Chondrocyte (in vitro differentiated cells): Measurements from ENCODE around the gene SNTG2. TPM values are rescaled to one million over a fixed set of nuclear protein-coding genes. Genes with fewer than 3 reads are reported as not detected.

Experiments
- DNase-seq: peaks from one replicate; pipeline ENCODE4 v3.0.0; 2021; ENCODE audit warnings: mixed read lengths, low spot score
- H3K27ac Mint-ChIP-seq: one replicate; pipeline ENCODE4 v1.8.0; 2021; ENCODE audit warnings: mild to moderate bottlenecking, moderate library complexity, mixed read lengths; ENCODE audit not compliant: unreplicated experiment
- H3K27me3 Mint-ChIP-seq: 2 replicates; pipeline ENCODE4 v1.8.0; 2021; ENCODE audit warnings: low read depth, mixed read lengths
- H3K36me3 Mint-ChIP-seq: 2 replicates; pipeline ENCODE4 v1.8.0; 2021; ENCODE audit warnings: low read depth, mixed read lengths
- H3K4me1 Mint-ChIP-seq: 2 replicates; pipeline ENCODE4 v1.8.0; 2021; ENCODE audit warnings: low read depth, mild to moderate bottlenecking, mixed read lengths
- H3K4me3 Mint-ChIP-seq: one replicate; pipeline ENCODE4 v1.8.0; 2021; ENCODE audit warnings: mild to moderate bottlenecking, moderate library complexity, mixed read lengths; ENCODE audit not compliant: unreplicated experiment
- H3K9me3 Mint-ChIP-seq: 2 replicates; pipeline ENCODE4 v1.8.0; 2021; ENCODE audit warnings: low read depth, mixed read lengths
- total RNA-seq: library from RNA; stranded (reverse); gene quantifications from 3 replicates; pipeline ENCODE4 v1.2.1, GENCODE V29; 2021
- TF ChIP-seq, protein P1 (sequence below): fragments of 200-600 bp; sonication (generic); IDR thresholded peaks from 2 replicates; pipeline ENCODE4 v1.5.0; 2021; ENCODE audit warnings: antibody characterized with exemption, mild to moderate bottlenecking, moderate library complexity

SNTG2 gene
- total RNA-seq, 1 donor from 2014 or later, result not detected

DNA sequence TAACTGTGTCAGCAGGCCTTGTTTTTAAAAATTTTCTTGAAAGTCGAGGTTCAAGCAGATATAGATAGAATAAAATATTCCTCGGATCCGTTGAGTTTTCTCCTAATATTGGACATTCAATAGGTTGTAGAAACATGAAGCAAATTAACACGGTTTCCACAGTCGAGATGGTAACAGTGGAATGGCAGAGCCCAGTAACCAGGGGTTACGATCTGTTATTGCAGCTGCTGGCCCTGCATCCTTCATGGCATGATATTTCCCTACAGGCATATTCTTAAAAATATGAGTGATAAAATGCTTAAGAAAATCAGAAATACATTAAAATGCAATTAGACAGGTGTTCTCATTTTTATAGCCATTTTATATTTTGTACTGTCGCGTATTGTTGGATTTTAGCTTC, 117.6 kb downstream of the SNTG2 start:
- Mint-ChIP-seq H3K9me3 (peaks cover 8% of the 10 kb centered on the region), H3K27ac (no peak overlapping the region), H3K4me3 (no peak overlapping the region), H3K27me3 (no peaks in the 10 kb centered on the region), H3K4me1 (no peaks in the 10 kb centered on the region), H3K36me3 (no peaks in the 10 kb centered on the region)
- TF ChIP-seq, protein P1, sequence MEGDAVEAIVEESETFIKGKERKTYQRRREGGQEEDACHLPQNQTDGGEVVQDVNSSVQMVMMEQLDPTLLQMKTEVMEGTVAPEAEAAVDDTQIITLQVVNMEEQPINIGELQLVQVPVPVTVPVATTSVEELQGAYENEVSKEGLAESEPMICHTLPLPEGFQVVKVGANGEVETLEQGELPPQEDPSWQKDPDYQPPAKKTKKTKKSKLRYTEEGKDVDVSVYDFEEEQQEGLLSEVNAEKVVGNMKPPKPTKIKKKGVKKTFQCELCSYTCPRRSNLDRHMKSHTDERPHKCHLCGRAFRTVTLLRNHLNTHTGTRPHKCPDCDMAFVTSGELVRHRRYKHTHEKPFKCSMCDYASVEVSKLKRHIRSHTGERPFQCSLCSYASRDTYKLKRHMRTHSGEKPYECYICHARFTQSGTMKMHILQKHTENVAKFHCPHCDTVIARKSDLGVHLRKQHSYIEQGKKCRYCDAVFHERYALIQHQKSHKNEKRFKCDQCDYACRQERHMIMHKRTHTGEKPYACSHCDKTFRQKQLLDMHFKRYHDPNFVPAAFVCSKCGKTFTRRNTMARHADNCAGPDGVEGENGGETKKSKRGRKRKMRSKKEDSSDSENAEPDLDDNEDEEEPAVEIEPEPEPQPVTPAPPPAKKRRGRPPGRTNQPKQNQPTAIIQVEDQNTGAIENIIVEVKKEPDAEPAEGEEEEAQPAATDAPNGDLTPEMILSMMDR, result no peak
- no peak for DNase-seq

DNA sequence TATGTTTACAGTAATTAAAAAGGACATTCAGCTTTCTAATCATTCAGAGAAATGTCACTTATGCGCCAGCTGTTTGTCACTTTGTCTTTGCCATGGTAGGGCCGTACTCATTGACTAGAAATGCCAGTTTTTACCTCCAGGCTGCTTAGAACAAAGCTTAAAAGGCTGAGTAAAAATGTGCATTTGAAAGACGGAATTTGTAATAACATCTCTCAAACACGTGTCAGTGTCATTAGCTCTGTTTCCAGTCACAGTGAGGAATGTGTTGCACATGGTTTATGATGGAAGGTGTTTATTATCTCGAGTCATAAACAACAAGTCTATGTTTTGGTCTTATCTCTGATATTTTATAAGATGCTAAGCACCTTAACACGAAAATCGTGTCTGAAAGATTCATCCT, 118.2 kb downstream of the SNTG2 start:
- H3K36me3 Mint-ChIP-seq, result no peaks in the 10 kb centered on the region
- no peaks in the 10 kb centered on the region for H3K4me1 Mint-ChIP-seq
- peaks cover 8% of the 10 kb centered on the region for H3K9me3 Mint-ChIP-seq
- H3K4me3 Mint-ChIP-seq, result no peak overlapping the region
- no peak overlapping the region for H3K27ac Mint-ChIP-seq
- no peaks in the 10 kb centered on the region for H3K27me3 Mint-ChIP-seq
- no peak for DNase-seq
- TF ChIP-seq, protein P1, result no peak

DNA sequence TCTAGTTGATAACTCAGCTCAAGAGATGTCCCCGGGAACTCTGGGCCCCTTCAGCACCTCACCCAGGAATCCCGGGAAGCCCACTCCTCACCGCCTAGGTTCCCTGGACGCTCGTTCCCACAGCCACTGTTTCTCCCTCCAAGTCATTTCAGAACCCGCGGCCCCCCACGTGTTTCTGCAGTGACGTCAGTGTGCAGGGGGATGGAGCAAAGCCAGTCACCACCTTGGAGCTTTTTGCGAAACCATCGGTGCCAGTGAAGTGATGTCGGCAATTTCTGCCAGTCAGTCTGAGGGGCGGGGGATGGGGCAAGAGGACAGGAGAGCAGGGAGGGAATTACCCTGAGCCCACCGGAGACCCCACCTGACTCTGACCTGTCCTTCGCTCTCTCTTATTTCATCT, 119.2 kb downstream of the SNTG2 start:
- H3K4me3 Mint-ChIP-seq, result no peak overlapping the region
- TF ChIP-seq, protein P1, result no peak
- no peak overlapping the region for H3K27ac Mint-ChIP-seq
- DNase-seq, result no peak
- H3K9me3 Mint-ChIP-seq, result peaks cover 8% of the 10 kb centered on the region
- H3K36me3 Mint-ChIP-seq, result no peaks in the 10 kb centered on the region
- H3K4me1 Mint-ChIP-seq, result no peaks in the 10 kb centered on the region
- no peaks in the 10 kb centered on the region for H3K27me3 Mint-ChIP-seq

DNA sequence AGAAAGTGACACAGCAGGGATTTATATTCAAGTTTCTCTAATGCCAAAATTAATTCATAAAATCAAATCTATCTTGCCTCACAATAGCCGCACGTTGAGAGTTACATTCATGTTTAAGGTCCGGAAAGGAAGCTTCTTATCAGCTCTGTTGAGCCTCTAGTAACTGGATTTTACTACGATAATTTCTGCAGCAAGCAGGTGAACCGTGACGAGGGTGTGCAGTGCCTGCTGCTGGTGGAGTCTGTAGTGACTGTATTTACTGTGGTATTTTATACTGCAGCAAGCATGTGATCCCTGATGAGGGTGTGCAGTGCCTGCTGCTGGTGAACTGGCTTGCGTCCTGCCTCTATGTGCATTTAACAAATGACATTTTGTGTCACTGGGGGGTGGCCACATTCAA, 120.0 kb downstream of the SNTG2 start:
- DNase-seq, result no peak
- H3K27me3 Mint-ChIP-seq, result no peaks in the 10 kb centered on the region
- H3K9me3 Mint-ChIP-seq, result peaks cover 8% of the 10 kb centered on the region
- no peaks in the 10 kb centered on the region for H3K4me1 Mint-ChIP-seq
- H3K36me3 Mint-ChIP-seq, result no peaks in the 10 kb centered on the region
- no peak overlapping the region for H3K27ac Mint-ChIP-seq
- H3K4me3 Mint-ChIP-seq, result no peak overlapping the region
- TF ChIP-seq, protein P1, result no peak

DNA sequence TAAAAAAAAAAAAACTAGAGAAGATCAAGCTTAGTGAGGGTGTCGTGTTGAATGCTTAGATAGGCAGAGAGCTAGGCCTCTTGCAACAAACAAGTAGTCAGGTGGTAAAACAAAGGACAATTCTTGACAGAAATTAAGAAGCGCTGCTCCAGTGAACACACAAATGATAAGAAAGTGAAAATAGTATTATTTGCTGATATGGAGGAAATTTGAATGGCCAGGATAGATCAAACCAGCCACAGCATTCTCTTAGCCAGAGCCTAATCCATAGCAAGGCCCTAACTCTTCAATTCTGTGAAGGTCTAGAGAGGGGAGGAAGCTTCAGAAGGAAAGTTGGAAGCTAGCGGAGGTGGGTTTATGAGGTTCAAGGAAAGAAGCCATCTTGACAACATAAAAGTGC, 121.0 kb downstream of the SNTG2 start:
- H3K36me3 Mint-ChIP-seq, result no peaks in the 10 kb centered on the region
- no peak overlapping the region for H3K4me3 Mint-ChIP-seq
- no peaks in the 10 kb centered on the region for H3K27me3 Mint-ChIP-seq
- TF ChIP-seq, protein P1, result no peak
- no peak overlapping the region for H3K27ac Mint-ChIP-seq
- no peaks in the 10 kb centered on the region for H3K4me1 Mint-ChIP-seq
- DNase-seq, result no peak
- H3K9me3 Mint-ChIP-seq, result peaks cover 8% of the 10 kb centered on the region
